Activated CD8-positive, alpha-beta T cell treated with anti-CD3 and anti-CD28 coated beads for 36 hours (primary cell): ENCODE results near the gene A4GNT. TPM values are rescaled to one million over a fixed set of nuclear protein-coding genes. Genes with fewer than 3 reads are reported as not detected.
A peak's percentile ranks its signal among the peaks of the same experiment; 100 is the strongest.
"Not testable (repeated sequence)": the region's sequence is repeated elsewhere in the genome, so short reads cannot be mapped to it uniquely, and the experiment has no call there.

Experiments used
- ATAC-seq: fragments of 200-7000 bp; cut with Tn5 transposase; one replicate; pipeline ENCODE4 v1.10.0; 2021; ENCODE audit warnings: mild to moderate bottlenecking, moderate library complexity
- CTCF ChIA-PET: fragments of 350-600 bp; sonication (Branson Sonifier 250); formaldehyde crosslinking; loops from one replicate; lab custom pipeline; 2021; ENCODE audit warnings: antibody characterized with exemption; lab: Charles Lee
- POLR2A ChIA-PET: fragments of 350-600 bp; sonication (Branson Sonifier 250); formaldehyde crosslinking; loops from one replicate; lab custom pipeline; 2021; ENCODE audit warnings: antibody characterized with exemption; lab: Charles Lee
- DNase-seq: peaks from one replicate; pipeline ENCODE4 v3.0.0-alpha.2; 2020
- H3K27ac Mint-ChIP-seq: one replicate; pipeline ENCODE4 v1.8.0; 2021; ENCODE audit warnings: mild to moderate bottlenecking, mixed read lengths
- H3K27me3 Mint-ChIP-seq: one replicate; pipeline ENCODE4 v1.8.0; 2021; ENCODE audit warnings: mixed read lengths
- H3K36me3 Mint-ChIP-seq: one replicate; pipeline ENCODE4 v1.8.0; 2021; ENCODE audit warnings: low read depth, mixed read lengths
- H3K4me1 Mint-ChIP-seq: one replicate; pipeline ENCODE4 v1.8.0; 2021; ENCODE audit warnings: low read depth, mixed read lengths
- H3K4me3 Mint-ChIP-seq: one replicate; pipeline ENCODE4 v1.8.0; 2021; ENCODE audit warnings: mild to moderate bottlenecking, moderate library complexity, mixed read lengths
- H3K9me3 Mint-ChIP-seq: one replicate; pipeline ENCODE4 v1.8.0; 2021; ENCODE audit warnings: mixed read lengths
- CTCF ChIP-seq: fragments of 200-600 bp; IDR thresholded peaks from one replicate; pipeline ENCODE4 v1.8.0; 2022; ENCODE audit warnings: antibody characterized with exemption, mild to moderate bottlenecking
- intact Hi-C: fragments of 100-400 bp; cut with micrococcal nuclease; formaldehyde crosslinking; loops from one replicate; pipeline ENCODE4 v1.10.0; 2022
- total RNA-seq, 2 experiments: library from RNA; stranded (reverse); gene quantifications; one replicate each; pipeline ENCODE4 v1.2.3, GENCODE V29; 2021

Gene A4GNT
- total RNA-seq, 2 experiments from 2014 or later: not detected

- peaks cover 30% of the 10 kb centered on the region for H3K36me3 Mint-ChIP-seq
- no peak for TF ChIP-seq CTCF
- POLR2A ChIA-PET: interaction anchor here (0.9 to 5.1 kb wide), 3 partner anchors 11 to 23 kb away, joined by 3 to 46 read pairs (median 3); partner anchors contain the start of gene ARMC8
- no peaks in the 10 kb centered on the region for H3K27me3 Mint-ChIP-seq
- DNase-seq (no peak), ATAC-seq (no peak)
- intact Hi-C loops: no loop called here
- H3K4me1 Mint-ChIP-seq: peaks cover 29% of the 10 kb centered on the region
- peak overlapping the region; percentile 63 for H3K27ac Mint-ChIP-seq
- H3K9me3 Mint-ChIP-seq: no peaks in the 10 kb centered on the region
- CTCF ChIA-PET: interaction anchor here (1.3 to 1.6 kb wide), 3 partner anchors 67 to 106 kb away, joined by 3 to 5 read pairs (median 3); no protein-coding TSS in a partner anchor
- H3K4me3 Mint-ChIP-seq: peak overlapping the region; percentile 52
Observed at GRCh38 chr3:138172625-138173024, 40.4 kb upstream of the A4GNT start.

GRCh38 chr3:138165061-138165460 is 32.9 kb upstream of the A4GNT start:
- Mint-ChIP-seq H3K9me3 (no peaks in the 10 kb centered on the region), H3K4me1 (peaks cover 12% of the 10 kb centered on the region), H3K4me3 (no peak overlapping the region), H3K36me3 (peaks cover 59% of the 10 kb centered on the region), H3K27ac (no peak overlapping the region), H3K27me3 (no peaks in the 10 kb centered on the region)
- DNase-seq (no peak), ATAC-seq (no peak)
- ChIA-PET POLR2A (interaction anchor here (0.9 kb wide), 1 partner anchor 149 kb away, joined by 3 read pairs; no protein-coding TSS in a partner anchor), CTCF (no interaction called here)
- intact Hi-C loops: no loop called here
- no peak for TF ChIP-seq CTCF

GRCh38 chr3:138157743-138158142 is 25.6 kb upstream of the A4GNT start:
- Mint-ChIP-seq H3K36me3 (peaks cover 20% of the 10 kb centered on the region), H3K27ac (no peak overlapping the region), H3K9me3 (peaks cover 8% of the 10 kb centered on the region), H3K4me1 (peaks cover 3% of the 10 kb centered on the region), H3K4me3 (no peak overlapping the region), H3K27me3 (no peaks in the 10 kb centered on the region)
- no peak for TF ChIP-seq CTCF
- DNase-seq (no peak), ATAC-seq (no peak)
- POLR2A ChIA-PET: no interaction called here
- intact Hi-C loops: no loop called here
- CTCF ChIA-PET: no interaction called here

DNA sequence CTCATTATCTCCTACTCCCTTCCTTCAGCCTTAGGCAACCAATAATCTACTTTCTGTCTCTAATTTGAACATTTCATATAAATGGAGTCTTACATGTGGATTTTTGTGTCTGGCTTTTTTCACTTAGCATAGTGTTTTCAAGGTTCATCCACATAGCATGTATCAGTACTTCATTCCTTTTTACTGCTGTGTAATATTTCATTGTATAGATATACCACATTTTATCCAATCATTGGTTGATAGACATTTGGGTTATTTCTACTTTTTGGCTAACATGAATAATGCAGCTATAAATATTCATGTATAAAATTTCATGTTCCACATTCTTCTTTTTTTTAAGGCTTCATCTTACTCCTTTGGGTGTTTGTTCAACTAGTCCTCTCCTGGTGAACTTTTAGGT is 22.3 kb upstream of the A4GNT start:
- POLR2A ChIA-PET: no interaction called here
- Mint-ChIP-seq H3K4me1 (no peaks in the 10 kb centered on the region), H3K9me3 (peaks cover 8% of the 10 kb centered on the region), H3K4me3 (no peak overlapping the region), H3K27ac (no peak overlapping the region), H3K27me3 (no peaks in the 10 kb centered on the region), H3K36me3 (no peaks in the 10 kb centered on the region)
- ATAC-seq: no peak
- DNase-seq: no peak
- intact Hi-C loops: no loop called here
- CTCF ChIA-PET: no interaction called here
- TF ChIP-seq CTCF: no peak

DNA sequence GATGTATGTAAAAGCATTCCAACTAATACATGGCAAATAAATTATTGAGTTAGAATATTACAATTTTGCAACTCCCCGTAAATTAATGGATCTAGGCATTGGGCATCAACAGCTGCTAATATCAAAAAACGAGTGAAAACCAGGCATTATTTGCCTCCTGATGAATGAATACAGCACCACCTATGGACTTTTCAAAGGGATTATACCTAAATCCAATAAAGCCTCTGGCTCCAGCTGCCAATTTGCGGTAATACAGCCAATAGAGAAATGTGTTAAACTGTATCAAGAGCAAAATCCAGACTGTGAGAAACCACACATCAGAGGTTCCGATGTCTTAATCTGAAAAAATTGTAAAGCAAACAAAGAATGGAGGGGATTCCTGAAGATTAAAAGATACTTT is 16.3 kb upstream of the A4GNT start:
- ATAC-seq: no peak
- no peak for DNase-seq
- ChIA-PET CTCF (no interaction called here), POLR2A (no interaction called here)
- Mint-ChIP-seq H3K27ac (no peak overlapping the region), H3K36me3 (no peaks in the 10 kb centered on the region), H3K4me1 (no peaks in the 10 kb centered on the region), H3K27me3 (no peaks in the 10 kb centered on the region), H3K9me3 (peaks cover under 1% of the 10 kb centered on the region), H3K4me3 (no peak overlapping the region)
- intact Hi-C loops: no loop called here
- no peak for TF ChIP-seq CTCF

GRCh38 chr3:138142181-138142580 is 10.0 kb upstream of the A4GNT start:
- POLR2A ChIA-PET, H3K4me1 Mint-ChIP-seq, H3K9me3 Mint-ChIP-seq, DNase-seq, ATAC-seq, H3K36me3 Mint-ChIP-seq, H3K4me3 Mint-ChIP-seq, CTCF ChIA-PET, H3K27ac Mint-ChIP-seq, intact Hi-C loops: not testable (repeated sequence)
- H3K27me3 Mint-ChIP-seq: peaks cover 14% of the 10 kb centered on the region
